ENCODE results near the gene ATP5MG.

The ATP5MG gene

DNA sequence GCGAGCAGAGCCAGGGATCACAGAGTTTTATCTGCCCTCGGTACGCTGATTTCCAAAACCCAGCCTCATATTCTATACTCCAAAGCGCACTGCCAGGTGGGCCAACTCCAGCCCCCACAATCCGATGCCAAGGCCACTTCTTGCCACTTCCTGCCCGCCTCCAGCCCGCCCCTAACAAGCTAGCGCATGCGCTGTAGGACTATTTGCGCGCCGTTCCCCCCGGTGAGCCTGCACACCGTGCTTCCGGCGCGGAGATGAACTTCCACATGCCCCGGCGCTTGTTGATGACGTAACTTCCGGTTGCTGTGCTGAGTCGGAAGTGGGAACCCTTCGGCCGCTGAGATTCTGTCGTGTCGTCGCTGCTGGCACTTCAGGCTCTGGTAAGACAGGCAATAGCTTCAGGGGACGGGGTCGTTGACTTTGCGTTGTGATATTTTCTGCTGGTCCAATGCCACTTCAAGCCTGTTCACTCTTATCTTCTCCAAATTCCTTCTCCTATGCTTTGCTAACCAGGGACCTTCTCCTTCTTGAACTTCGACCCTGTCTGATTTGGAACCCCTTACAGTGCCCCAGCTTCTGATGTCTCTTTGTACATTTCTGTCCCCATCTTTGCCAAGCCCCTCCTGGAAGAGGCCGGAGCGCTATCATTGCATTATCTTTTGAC lies 42.0 kb upstream of the ATP5MG start, which contains the start of gene UBE4A (continued):
- no peak for TF ChIP-seq ZNF391 (tag by site-specific recombination; IDR thresholded peaks at IDR 0.05; ENCODE audit: borderline replicate concordance, low read depth)
- TF ChIP-seq GLIS2 (tag by site-specific recombination; IDR thresholded peaks at IDR 0.05), result peak; percentile 22; the same call in 1 of the 2 replicates
- TF ChIP-seq, protein P1, sequence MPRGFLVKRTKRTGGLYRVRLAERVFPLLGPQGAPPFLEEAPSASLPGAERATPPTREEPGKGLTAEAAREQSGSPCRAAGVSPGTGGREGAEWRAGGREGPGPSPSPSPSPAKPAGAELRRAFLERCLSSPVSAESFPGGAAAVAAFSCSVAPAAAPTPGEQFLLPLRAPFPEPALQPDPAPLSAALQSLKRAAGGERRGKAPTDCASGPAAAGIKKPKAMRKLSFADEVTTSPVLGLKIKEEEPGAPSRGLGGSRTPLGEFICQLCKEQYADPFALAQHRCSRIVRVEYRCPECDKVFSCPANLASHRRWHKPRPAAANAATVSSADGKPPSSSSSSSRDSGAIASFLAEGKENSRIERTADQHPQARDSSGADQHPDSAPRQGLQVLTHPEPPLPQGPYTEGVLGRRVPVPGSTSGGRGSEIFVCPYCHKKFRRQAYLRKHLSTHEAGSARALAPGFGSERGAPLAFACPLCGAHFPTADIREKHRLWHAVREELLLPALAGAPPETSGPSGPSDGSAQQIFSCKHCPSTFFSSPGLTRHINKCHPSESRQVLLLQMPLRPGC (tag by site-specific recombination; IDR thresholded peaks at IDR 0.05), result no peak
- TF ChIP-seq ZNF221 (tag by site-specific recombination; IDR thresholded peaks at IDR 0.05; ENCODE audit: borderline replicate concordance), result no peak
- TF ChIP-seq ZNF768 (tag by site-specific recombination; IDR thresholded peaks at IDR 0.05), result no peak
- TF ChIP-seq, protein P2, sequence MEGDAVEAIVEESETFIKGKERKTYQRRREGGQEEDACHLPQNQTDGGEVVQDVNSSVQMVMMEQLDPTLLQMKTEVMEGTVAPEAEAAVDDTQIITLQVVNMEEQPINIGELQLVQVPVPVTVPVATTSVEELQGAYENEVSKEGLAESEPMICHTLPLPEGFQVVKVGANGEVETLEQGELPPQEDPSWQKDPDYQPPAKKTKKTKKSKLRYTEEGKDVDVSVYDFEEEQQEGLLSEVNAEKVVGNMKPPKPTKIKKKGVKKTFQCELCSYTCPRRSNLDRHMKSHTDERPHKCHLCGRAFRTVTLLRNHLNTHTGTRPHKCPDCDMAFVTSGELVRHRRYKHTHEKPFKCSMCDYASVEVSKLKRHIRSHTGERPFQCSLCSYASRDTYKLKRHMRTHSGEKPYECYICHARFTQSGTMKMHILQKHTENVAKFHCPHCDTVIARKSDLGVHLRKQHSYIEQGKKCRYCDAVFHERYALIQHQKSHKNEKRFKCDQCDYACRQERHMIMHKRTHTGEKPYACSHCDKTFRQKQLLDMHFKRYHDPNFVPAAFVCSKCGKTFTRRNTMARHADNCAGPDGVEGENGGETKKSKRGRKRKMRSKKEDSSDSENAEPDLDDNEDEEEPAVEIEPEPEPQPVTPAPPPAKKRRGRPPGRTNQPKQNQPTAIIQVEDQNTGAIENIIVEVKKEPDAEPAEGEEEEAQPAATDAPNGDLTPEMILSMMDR (tag by site-specific recombination; IDR thresholded peaks at IDR 0.05), result no peak
- TF ChIP-seq ZNF214 (tag by site-specific recombination; IDR thresholded peaks at IDR 0.05; ENCODE audit: borderline replicate concordance), result no peak
- no peak for TF ChIP-seq ZNF423 (tag by site-specific recombination; IDR thresholded peaks at IDR 0.05)
- no peak for TF ChIP-seq PRDM1 (tag by site-specific recombination; IDR thresholded peaks at IDR 0.05)
- TF ChIP-seq ZNF112 (tag by site-specific recombination; IDR thresholded peaks at IDR 0.05), result no peak
- TF ChIP-seq ZNF530 (tag by site-specific recombination; IDR thresholded peaks at IDR 0.05; ENCODE audit: low read depth), result no peak
- TF ChIP-seq ZIC2 (tag by site-specific recombination; IDR thresholded peaks at IDR 0.05), result no peak
- 0 out of 2 replicates have a peak, but pooled peaks have one; percentile 12 for TF ChIP-seq ZFP37 (tag by site-specific recombination; IDR thresholded peaks at IDR 0.05)
- TF ChIP-seq ZSCAN16 (tag by site-specific recombination; IDR thresholded peaks at IDR 0.05), result no peak
- TF ChIP-seq BCL11A (tag by site-specific recombination; IDR thresholded peaks at IDR 0.05; ENCODE audit: low read depth), result no peak
- TF ChIP-seq ZFP3 (tag by site-specific recombination; IDR thresholded peaks at IDR 0.05; ENCODE audit: low read depth), result no peak
- no peak for TF ChIP-seq HOXA7 (CRISPR knock-in tag; IDR thresholded peaks at IDR 0.05; ENCODE audit: borderline replicate concordance)
- TF ChIP-seq, protein P3, sequence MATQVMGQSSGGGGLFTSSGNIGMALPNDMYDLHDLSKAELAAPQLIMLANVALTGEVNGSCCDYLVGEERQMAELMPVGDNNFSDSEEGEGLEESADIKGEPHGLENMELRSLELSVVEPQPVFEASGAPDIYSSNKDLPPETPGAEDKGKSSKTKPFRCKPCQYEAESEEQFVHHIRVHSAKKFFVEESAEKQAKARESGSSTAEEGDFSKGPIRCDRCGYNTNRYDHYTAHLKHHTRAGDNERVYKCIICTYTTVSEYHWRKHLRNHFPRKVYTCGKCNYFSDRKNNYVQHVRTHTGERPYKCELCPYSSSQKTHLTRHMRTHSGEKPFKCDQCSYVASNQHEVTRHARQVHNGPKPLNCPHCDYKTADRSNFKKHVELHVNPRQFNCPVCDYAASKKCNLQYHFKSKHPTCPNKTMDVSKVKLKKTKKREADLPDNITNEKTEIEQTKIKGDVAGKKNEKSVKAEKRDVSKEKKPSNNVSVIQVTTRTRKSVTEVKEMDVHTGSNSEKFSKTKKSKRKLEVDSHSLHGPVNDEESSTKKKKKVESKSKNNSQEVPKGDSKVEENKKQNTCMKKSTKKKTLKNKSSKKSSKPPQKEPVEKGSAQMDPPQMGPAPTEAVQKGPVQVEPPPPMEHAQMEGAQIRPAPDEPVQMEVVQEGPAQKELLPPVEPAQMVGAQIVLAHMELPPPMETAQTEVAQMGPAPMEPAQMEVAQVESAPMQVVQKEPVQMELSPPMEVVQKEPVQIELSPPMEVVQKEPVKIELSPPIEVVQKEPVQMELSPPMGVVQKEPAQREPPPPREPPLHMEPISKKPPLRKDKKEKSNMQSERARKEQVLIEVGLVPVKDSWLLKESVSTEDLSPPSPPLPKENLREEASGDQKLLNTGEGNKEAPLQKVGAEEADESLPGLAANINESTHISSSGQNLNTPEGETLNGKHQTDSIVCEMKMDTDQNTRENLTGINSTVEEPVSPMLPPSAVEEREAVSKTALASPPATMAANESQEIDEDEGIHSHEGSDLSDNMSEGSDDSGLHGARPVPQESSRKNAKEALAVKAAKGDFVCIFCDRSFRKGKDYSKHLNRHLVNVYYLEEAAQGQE (tag by site-specific recombination; IDR thresholded peaks at IDR 0.05), result no peak
- no peak for TF ChIP-seq ZBTB1 (tag by site-specific recombination; IDR thresholded peaks at IDR 0.05)
- TF ChIP-seq ZNF791 (tag by site-specific recombination; IDR thresholded peaks at IDR 0.05), result no peak
- peak; percentile 82 for TF ChIP-seq ZBTB17 (tag by site-specific recombination; IDR thresholded peaks at IDR 0.05)
- TF ChIP-seq REPIN1 (tag by site-specific recombination; IDR thresholded peaks at IDR 0.05; ENCODE audit: low read depth), result no peak
- no peak for TF ChIP-seq ZNF37A (tag by site-specific recombination; IDR thresholded peaks at IDR 0.05)
- peak; percentile 50; the same call in 1 of the 2 replicates for TF ChIP-seq ZNF76 (tag by site-specific recombination; IDR thresholded peaks at IDR 0.05; ENCODE audit: borderline replicate concordance, low read depth)
- peak; percentile 68; the same call in 1 of the 2 replicates for TF ChIP-seq ZNF600 (tag by site-specific recombination; IDR thresholded peaks at IDR 0.05)
- TF ChIP-seq BCL11B (tag by site-specific recombination; IDR thresholded peaks at IDR 0.05; ENCODE audit: low read depth), result no peak
- no peak for TF ChIP-seq ZNF140 (tag by site-specific recombination; IDR thresholded peaks at IDR 0.05)
- no peak for TF ChIP-seq ZNF560 (tag by site-specific recombination; IDR thresholded peaks at IDR 0.05; ENCODE audit: borderline replicate concordance)
- TF ChIP-seq MYNN (tag by site-specific recombination; IDR thresholded peaks at IDR 0.05; ENCODE audit: borderline replicate concordance), result no peak
- TF ChIP-seq, protein P4, sequence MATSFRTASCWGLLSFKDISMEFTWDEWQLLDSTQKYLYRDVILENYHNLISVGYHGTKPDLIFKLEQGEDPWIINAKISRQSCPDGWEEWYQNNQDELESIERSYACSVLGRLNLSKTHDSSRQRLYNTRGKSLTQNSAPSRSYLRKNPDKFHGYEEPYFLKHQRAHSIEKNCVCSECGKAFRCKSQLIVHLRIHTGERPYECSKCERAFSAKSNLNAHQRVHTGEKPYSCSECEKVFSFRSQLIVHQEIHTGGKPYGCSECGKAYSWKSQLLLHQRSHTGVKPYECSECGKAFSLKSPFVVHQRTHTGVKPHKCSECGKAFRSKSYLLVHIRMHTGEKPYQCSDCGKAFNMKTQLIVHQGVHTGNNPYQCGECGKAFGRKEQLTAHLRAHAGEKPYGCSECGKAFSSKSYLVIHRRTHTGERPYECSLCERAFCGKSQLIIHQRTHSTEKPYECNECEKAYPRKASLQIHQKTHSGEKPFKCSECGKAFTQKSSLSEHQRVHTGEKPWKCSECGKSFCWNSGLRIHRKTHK (tag by site-specific recombination; IDR thresholded peaks at IDR 0.05), result no peak
- peak; percentile 85 for TF ChIP-seq ZNF629 (tag by site-specific recombination; IDR thresholded peaks at IDR 0.05)
